ENCODE data around the gene MUC20.
"Not testable (repeated sequence)": the region's sequence is repeated elsewhere in the genome, so short reads cannot be mapped to it uniquely, and the experiment has no call there.

Gene MUC20

DNA sequence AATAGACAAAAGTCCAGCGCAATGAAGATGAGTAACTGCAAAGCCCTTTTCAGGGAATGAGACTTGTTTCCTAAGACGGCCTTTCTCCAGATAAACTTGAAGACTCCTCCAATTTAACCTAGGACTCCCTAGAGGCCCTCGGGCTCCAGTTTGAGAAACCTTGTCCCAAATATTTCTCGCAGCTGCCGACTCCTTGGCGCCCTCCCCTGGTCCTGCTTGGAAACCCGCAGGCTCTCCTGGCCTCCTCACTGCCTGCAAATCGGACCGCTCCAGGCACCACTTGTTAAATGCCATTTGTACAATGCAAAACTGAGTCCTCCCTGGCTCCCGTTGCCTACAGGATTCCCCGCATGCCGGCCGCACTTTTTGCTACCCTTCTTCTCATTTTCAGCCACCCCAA is 54.1 kb downstream of the MUC20 start:
- no peak for DNase-seq

DNA sequence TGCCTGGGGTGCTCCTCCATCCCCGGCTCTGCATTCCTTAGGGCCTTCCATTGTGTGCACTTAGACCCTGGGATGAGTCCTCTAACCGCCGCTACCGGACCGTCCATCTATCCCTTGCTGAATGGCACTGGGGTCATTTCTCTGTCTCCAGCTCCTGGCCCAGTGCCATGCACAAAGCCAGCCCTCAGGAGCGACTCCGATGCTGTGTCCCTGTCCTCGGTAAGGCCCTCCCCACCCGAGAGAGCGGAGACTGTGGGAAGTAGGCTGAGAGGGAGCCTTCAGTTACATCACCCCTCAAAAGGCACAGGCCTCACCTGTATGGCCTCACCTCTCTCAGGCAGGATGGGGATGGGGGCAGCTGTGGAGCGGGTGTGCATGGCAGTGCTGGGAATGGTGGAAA is 57.2 kb downstream of the MUC20 start:
- no peak for DNase-seq

DNA sequence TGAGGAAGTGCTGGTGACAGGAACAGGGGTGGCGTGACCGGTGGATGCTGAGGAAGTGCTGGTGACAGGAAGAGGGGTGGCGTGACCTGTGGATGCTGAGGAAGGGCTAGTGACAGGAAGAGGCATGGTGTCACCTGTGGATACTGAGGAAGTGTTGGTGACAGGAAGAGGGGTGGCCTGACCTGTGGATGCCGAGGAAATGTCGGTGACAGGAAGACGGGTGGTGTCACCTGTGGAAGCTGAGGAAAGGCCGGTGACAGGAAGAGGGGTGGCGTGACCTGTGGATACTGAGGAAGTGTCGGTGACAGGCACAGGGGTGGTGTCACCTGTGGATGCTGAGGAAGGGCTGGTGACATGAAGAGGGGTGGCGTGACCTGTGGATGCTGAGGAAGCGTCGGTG is 60.5 kb downstream of the MUC20 start:
- not testable (repeated sequence) for DNase-seq

Measured in NCI-H187 (cell line).